IPS-NIHi7 (cell line): ENCODE measurements around the gene ZNF362.
"Not testable (repeated sequence)": the region's sequence is repeated elsewhere in the genome, so short reads cannot be mapped to it uniquely, and the experiment has no call there.

Experiments
- DNase-seq: peaks from one replicate; pipeline ENCODE4 v3.0.0; 2012; ENCODE audit warnings: mixed read lengths; ENCODE audit errors: extremely low spot score

ZNF362 gene

GRCh38 chr1:33305816-33306652 lies 49.7 kb downstream of the ZNF362 start:
- DNase-seq, result no peak

GRCh38 chr1:33306653-33307493 lies 50.6 kb downstream of the ZNF362 start:
- peak; percentile 31 for DNase-seq

- DNase-seq, result no peak
Measured at GRCh38 chr1:33307494-33307864, 51.2 kb downstream of the ZNF362 start.

- not testable (repeated sequence) for DNase-seq
Measured at GRCh38 chr1:33309351-33309750, 53.1 kb downstream of the ZNF362 start.

GRCh38 chr1:33310702-33311101 lies 54.4 kb downstream of the ZNF362 start:
- no peak for DNase-seq

GRCh38 chr1:33311706-33312412 lies 55.6 kb downstream of the ZNF362 start:
- DNase-seq, result no peak

GRCh38 chr1:33312413-33312749 lies 56.1 kb downstream of the ZNF362 start:
- no peak for DNase-seq

GRCh38 chr1:33314416-33314815 lies 58.1 kb downstream of the ZNF362 start:
- DNase-seq, result no peak

- no peak for DNase-seq
Measured at GRCh38 chr1:33316601-33317000, 60.3 kb downstream of the ZNF362 start.

- DNase-seq, result no peak
Measured at GRCh38 chr1:33317354-33317753, 61.1 kb downstream of the ZNF362 start.

GRCh38 chr1:33317946-33318345 lies 61.7 kb downstream of the ZNF362 start:
- DNase-seq, result no peak

- no peak for DNase-seq
Measured at GRCh38 chr1:33319186-33319948, 63.1 kb downstream of the ZNF362 start.

- DNase-seq, result no peak
Measured at GRCh38 chr1:33319949-33320618, 63.8 kb downstream of the ZNF362 start.

- no peak for DNase-seq
Measured at GRCh38 chr1:33320619-33321165, 64.4 kb downstream of the ZNF362 start, which contains the start of gene A3GALT2. TSS of gene A3GALT2 (minus strand) at chr1:33321098. CDS start at chr1:33321098, 0 bp downstream.

- no peak for DNase-seq
Measured at GRCh38 chr1:33321178-33321577, 64.9 kb downstream of the ZNF362 start.

- DNase-seq, result no peak
Measured at GRCh38 chr1:33322109-33322508, 65.8 kb downstream of the ZNF362 start.

- no peak for DNase-seq
Measured at GRCh38 chr1:33322870-33323585, 66.7 kb downstream of the ZNF362 start.

- no peak for DNase-seq
Measured at GRCh38 chr1:33323663-33324477, 67.6 kb downstream of the ZNF362 start.
